ENCODE results near the gene RELN.
"Not testable (repeated sequence)": the region's sequence is repeated elsewhere in the genome, so short reads cannot be mapped to it uniquely, and the experiment has no call there.

Gene RELN

DNA sequence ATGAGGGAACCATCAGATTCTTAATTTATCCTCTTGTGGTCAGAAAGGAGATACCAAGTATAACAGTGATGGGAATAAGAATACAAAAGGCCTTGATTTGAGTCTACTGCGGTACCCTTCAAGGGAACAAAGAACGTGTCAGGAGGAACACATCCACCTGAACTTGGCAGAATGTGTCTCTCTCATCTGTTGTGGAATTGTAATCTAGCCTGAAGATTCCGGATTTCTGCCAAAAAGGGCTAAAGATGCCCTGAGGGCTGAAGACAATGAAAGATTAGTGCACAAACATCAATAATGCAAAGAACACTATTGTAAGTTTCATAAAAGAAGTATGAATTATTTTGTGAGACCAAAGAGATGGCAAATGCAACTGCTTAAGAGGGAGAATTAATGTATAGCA is 134.8 kb downstream of the RELN start:
- DNase-seq = no peak

DNA sequence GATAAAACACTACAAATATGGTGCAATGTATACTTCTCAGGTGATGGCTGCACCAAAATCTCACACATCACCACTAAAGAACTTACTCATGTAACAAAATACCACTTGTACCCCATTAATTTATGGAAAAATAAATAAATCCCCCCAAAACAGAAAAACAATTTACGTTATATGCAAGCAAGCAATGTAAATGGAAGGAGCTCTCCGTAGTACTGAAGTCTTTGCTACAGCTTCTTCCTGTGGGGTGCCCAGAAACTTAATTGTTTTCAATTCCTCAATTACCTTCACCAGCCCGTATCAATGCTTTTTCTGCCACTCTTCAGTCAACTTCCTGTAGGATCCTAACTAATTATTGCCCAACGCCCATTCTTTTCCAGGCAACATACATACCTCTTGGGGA is 138.1 kb downstream of the RELN start:
- no peak for DNase-seq

DNA sequence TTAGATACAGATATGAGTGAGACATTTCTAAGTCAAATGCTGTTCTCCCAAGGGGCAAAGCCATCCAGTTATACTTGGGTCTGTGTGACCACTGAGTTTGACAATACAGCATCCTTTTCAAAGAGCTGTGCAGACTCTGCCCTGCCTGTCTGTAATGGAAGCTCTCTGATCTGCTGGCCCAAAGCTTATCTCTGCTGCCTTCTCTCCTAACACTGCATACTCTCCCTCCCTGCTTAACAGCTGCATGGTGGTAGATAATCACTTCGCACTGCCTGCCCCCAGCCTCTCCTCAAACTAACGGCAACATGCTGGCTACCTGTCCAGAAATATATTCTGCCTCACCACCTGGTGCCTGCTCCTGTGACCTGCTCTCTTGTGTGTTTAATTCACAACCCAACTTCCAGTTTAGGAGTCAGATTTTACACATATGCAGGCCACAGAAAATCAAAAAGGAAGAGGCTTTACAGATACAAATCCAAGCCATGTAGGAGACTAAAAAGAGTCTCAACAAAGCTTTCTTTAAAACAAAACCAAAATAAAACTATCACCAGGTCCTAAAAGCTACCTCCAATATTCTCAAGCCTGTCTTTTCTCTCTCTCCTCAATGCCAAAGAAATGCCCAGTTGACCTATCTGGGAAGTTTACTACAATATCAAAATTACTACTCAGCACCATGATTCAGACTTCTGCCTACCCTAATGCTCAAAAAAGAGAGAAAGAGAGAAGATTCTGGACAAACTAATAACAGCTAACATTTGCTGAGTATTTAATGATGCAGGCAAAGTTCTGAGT is 145.6 kb downstream of the RELN start:
- no peak for DNase-seq

DNA sequence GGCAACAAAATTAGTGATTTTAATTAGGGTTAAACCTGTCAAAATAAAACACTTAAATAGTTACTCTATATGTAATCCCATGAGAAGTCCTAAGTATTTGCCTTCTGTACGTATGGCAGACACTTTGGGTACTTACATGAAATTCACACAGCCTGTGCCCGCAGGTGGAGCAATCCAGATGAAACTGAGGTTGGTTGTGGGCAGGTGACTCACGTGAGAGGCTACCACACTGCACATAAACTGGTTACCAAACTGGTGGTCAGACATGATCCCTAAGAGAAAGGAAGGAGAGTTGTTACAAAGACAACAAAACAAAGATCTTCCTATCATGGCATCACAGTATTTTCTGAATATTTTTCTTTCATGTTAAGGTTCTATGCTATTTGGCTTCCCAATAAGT is 156.1 kb downstream of the RELN start:
- no peak for DNase-seq

DNA sequence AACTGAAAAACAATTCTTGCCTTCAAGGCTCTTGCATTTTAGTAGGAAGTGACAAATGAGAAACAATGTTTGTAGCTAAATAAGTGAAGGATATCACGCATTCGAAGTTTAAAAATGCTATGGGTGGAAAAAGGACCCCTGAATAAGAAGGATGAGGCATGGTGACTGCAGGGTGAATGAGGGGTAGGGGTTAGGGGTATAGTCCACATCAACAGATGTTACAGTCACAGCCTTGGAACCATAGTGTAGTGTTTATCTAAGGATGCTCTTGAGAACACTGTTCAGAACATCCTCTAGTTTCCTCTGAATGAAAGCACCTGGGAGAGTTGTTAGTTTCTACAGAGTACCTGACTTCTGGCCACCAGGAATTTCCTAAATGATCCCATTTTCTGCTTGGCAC is 157.0 kb downstream of the RELN start:
- DNase-seq = no peak

DNA sequence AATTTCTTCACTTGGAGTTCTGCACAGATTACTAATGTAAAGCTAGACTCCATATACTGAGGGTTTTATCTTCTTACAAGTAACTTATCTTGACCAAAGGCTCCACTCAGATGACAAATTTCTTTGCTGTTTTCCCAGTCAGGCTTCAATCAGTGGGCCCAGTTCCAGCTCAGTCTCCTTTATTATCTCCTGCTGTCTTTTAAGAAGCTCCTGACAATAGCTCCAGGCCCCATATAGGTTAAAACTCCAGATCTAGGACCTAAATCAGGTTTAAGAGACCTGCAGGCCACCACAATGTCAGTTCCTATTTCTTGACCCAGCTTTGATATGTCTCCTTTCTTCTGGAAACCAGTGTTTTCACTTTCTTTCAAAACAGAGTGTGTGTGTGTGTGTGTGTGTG is 165.2 kb downstream of the RELN start:
- DNase-seq = no peak

DNA sequence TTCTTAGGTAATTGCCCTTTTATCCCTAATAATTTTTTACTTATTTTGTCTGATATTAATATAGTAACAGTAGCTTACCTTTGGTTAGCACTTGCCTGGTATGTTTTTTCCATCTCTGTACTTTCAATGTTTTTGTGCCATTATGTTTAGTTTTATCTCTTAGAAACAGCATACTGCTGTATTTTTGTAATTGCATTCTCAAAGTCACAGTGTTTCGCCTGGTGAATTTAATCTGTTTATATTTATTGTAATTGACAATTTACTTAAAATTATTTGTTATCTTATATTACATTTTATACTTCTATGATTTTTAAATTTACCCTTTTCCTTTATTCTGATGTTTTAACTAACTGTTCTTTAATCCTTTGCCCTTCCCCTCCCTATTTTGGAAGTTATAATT is 166.4 kb downstream of the RELN start:
- DNase-seq = no peak

DNA sequence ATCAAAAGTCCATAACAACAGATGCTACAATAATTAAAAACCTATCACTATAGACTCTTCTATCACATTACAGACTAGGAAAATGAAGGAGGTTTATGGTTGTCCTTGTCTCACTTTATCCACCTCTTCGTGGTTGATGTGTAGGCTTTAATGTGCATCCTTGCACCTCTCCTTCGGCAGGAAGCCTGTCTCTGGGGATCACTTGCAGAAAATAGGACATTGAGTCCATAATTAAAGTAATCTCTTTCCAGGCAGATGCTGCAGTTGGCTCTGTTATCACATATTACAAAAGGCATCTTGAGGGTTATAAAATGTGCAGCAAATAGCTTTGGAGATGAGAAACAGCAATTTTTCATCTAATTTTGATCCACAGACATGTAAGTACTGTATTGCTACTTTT is 168.4 kb downstream of the RELN start:
- DNase-seq = no peak

DNA sequence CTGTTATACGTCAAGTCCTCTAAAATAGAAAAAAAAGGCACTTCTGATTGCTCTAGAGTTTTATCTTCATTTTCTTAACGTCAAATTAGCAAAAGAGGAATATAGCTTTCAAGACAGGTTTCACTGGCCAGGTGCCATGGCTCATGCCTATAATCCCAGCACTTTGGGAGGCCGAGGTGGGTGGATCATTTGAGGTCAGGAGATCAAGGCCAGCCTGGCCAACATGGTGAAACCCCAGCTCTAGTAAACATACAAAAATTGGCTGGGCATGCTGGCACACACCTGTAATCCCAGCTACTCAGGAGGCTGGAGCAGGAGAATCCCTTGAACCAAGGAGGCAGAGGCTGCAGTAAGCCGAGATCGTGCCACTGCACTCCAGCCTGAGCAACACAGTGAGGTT is 173.5 kb downstream of the RELN start:
- DNase-seq = not testable (repeated sequence)

DNA sequence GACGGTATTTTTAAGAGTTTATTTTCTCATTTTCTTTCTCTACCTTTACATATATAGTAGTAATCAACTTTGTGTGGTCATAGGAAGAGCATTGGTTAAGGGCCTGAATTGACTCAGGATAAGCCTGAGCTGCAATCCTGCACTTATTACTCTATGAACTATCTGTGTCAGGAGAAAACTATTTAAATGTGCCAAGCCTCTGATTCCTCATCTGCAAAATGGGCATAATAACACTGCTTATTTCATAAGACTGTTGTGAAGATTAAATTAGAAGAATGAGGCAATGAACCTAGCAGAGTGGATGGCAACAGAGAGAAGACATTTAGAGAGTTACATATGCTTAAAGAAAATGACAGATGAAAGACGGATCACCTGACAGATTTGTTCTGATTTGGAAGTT is 175.5 kb downstream of the RELN start:
- DNase-seq = no peak

DNA sequence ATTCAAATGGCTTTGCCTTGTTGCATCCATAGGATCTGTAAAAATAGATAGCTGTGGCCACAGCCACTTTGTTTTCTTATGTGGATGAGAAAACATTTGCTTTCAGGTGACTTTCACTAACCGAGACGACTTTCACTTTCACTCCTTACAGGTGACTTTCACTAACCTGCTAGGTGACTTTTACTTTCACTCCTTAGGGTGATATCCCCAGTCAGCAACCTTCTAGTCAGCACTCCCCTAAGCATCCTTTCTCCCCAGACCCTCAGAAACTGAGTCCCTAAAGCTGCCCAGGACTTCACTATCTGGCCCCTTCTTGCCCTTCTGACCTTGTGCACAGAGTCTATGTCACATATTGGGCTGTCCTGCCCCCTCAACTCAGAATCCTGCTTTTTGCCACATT is 177.5 kb downstream of the RELN start:
- no peak for DNase-seq

DNA sequence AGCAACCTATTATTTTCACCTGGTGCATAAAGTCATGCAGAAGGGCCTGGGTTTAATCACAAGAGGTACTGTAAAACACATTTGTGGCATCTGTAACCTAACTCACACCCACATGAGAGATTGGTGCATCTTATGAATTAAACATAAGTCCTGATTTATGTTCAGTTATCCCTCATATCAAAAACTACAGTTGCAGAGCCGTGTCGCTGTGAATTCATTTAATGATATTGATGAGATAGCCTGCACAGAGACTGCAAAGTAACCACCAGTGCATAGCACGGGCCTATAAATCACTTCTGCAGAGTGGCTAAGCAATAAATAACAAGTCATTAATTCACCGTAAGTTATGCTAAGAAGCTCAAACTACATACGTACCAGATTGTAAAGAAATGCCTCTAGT is 178.2 kb downstream of the RELN start:
- DNase-seq = no peak

DNA sequence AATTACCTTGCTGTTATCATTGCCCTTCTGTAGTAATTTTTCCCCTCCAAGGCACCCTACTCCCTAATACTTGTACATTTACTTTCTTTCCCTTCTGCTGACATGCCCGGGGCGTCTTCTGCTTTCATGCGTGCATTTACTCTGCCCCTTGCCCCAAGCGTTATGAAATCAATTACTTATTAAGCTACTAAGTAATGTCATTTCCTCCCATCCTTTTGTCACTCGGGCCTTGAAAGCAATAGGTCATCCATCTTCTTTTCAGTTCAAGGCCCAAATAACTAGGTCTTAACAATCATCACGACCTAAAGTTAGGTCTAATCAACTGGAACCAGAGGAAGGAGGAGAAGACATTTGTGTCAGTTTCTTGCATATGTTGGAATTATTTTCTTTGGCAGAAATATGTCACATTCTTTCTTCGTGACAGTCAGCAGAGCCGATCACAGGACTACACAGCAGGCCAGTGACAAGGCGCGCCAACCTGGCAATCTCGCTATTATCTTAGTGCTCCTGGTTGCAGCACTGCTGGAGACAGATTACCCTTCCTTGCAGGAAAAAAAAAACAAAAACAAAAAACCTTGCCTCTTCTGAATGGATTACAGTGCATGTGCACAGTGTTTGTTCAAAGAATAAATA is 179.2 kb downstream of the RELN start:
- DNase-seq = no peak

DNA sequence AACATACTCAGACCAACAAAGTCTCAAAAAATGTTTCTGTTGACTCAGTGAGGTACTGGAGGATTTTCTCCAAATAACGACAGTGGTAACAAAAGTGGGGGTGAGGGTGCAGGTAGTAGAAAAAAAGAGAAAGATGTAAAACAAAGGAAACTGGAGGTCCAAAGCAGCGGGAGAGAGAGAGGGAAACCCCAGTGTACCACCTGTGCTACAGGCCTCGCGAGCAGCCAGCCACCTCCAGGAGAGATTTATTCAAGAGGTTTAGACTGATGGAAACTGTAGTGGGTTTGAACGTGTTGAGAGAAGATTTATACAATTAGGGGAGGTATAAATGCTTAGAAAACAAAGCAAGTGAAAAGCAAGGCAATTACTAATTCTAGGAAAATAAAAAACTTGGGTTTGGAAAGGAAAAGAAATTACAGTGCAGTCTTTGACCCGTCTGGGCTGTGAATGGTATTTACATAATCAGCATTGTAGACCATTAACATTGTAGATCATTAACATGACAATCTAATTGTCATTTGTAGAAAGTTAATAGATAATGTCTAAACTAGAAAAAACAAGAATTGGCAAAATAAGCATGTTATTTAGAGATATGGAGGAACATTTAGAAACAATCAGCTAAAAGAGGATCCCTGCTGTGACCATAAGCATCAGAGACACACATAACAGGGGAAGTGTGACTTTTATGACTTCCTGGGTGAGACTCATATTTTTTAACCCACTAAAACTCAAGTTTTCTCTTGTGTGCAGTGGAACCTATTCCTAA is 180.0 kb downstream of the RELN start:
- DNase-seq = no peak

DNA sequence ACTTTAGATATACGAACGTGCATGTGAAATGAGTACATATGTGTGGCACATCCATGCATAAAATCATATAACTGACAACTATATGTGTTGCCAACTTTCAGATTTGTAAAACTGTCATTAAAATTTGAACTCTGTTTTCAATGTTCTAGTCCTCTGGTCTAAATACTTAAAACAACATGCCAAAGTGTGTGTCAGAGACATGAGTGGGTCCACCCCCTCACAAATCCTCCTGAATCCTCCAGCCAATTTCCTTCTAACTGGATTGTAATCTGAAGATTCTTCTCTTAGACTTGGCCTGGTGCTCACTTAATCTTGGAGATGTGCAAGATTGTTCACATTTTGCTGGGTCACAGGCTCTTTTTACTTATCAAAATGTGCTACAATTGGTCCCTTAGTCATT is 184.1 kb downstream of the RELN start:
- DNase-seq = no peak

DNA sequence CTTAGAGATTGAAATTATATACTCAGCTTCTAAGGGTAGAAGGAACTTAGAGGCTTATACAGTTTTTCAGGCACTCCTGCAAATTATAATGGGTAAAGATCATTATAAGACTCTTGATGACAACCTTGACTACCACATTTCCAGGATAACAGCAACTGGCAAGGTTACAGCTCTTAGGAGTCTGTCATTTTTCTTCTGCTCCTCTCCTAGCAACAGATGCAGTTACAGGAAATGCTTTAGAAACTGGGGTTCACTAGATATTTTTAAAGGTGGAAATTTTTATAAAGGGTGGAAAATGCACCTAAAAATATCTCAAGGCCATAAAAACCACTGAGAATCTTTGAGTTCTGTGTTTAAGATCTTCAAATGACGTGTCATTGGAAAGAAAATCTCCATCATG is 185.8 kb downstream of the RELN start:
- no peak for DNase-seq

DNA sequence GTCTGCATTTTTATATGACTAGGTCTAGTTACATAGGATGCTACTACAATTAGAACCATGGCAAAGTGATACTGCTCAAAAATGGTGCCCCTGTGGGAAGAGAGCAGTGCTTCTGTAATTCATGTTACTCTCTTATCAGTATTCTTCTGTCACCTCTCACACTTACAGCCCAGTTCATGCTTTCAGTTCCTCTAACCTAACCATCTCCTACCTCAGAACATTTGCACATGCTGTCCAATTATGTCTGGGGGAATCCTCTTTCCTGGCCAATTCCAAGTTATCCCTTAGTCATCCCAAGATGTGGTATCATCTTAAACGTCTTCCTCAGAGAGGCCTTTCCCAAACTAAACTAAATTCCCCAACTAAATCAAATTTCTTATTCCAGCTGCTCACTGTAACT is 190.2 kb downstream of the RELN start:
- DNase-seq = no peak

DNA sequence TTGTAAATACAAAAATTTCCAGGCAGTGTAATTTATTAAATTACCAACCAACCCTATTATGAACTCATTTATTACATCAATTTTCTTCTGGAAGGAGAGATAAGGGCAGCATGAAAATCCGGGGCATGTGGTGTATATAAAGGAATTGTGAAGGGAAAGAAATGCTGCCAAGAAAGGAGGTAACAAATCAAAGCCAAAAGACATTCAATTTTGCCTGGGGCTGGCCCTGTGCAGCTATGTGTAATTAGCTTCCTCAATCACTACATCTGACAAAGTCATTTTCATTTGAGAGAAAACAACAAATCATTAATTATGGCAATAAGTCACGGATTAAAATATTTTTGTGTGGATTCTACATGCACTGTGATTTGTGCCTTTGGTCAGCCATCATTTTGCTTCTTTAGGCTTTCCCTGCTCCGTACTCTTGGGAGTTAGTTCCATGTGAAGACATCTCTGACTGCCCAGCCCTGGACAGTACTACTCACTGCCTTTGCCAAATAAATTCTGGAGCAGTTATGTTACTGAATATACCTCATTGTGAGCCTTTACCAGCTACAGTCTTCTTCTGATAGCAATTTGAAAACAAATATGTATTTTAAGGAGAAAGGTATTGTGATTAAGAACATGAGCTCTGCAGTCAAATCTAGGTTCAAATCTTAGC is 191.7 kb downstream of the RELN start:
- DNase-seq = no peak

DNA sequence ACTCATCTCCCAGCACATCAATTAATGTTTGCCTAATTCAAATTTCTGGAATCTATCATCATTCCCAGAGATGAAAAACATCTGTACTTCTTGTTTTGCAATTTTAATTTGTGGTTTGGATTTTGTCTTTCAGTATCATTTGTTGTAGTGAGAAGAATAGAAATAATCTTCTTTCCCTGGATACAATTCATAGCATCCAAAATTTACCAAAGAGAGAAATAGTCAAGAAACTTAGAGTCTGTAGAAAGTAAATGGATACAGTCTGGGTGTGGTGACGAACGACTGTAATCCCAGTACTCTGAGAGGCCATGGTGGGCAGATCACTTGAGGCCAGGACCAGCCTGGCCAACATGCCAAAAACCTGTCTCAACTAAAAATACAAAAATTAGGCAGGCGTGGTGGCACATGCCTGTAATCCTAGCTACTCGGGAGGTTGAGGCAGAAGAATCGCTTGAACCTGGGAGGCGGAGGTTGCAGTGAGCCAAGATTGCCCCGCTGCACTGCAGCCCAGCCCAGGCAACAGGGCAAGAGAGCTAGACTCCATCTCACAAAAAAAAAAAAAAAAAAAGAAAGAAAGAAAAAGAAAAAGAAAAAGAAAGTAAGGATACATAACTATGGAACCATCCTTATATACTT is 193.0 kb downstream of the RELN start:
- no peak for DNase-seq

DNA sequence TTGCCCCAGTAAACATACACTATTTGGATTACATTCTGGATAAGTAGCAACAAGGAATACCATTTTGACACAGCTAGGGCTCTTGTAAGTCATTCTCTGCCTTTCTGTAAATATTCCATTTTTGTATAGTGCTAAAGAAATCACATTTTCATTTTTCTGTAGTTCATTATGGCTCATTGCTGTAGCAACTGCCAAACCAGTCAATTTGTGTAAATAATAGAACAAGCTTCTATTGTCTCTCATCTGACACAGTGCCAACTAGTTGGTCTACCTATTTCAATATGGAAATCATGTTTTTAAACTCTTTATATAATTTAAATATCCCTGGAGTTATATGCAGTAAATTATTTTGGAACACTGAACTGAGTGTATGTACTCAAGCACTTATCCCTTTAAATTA is 193.7 kb downstream of the RELN start:
- DNase-seq = no peak

DNA sequence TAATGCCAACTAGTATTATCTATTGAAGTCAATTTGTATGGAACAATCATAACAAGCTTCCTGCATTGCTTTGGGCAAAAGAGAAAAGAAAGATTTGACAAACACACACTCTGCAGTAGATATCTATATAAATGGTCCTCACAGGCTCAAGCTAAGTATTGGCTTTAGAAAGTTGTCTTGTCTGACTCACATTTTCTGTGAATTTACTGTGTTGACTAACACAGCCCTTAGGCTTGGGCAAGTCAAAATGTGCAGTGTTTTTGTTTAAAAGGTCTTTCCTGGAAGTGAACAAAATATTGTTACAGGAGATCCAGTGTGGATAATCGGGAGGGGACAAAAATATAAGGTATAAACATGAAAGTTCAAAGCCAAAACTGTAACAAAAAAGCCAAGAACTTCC is 194.4 kb downstream of the RELN start:
- no peak for DNase-seq

DNA sequence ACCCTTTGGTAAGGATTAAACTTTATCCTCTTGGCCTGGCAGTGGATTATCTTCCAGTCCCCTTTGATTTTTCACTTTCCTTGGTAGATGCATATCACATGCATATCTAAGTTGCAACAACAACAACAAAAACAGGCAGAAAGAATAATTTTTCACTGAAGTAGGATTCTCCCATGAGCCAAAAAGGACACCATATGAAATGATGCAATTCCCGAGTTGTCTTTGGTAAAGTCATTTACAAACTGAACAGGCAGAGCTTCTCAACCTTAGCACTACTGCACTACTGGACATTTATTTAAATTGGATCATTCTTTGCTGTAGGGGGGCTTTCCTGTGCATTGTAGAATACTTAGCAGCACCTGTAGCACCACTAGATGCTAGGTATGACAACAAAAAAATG is 195.0 kb downstream of the RELN start:
- no peak for DNase-seq

Measured in hypothalamus (tissue), 51 donors.